Measurements from ENCODE around the gene FRA10AC1.

FRA10AC1 gene

DNA sequence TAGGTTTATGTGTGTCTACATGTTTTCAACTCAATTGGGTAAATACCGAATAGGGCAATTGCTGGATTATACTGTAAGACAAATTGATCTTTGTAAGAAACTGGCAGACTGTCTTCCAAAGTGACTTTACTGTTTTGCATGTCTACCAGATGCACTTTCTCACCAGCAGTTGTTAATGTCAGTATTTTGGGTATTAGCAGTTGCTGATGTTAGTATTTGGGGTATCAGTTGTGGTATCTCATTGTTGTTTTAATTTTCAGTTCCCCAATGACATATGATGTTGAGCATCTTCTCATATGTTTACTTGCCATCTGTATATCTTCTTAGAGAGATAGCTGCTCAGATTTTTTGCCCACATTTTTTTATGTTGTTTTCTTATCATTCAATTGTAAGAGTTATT, 79.5 kb downstream of the FRA10AC1 start:
- DNase-seq = no peak

DNA sequence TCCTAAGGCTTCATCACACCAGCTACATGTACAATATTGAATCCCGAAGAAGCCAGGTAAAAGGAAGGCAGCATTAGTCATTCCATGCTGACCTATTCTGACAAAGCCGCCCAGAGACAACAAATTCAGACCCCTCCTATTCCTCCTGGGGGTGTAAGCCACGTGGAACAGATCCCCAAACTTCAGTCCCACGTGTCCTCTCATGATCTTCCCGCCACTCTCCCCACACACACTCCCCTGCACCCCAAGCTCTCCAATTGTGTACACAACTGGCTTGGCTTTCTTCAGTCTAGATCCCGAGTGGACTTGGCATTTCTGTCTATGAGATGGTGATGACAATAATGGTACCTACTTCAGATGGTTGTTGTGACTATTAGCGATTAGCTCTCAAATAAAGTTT, 81.5 kb downstream of the FRA10AC1 start:
- no peak for DNase-seq

Data from stimulated activated CD4-positive, alpha-beta T cell treated with anti-CD3 and anti-CD28 coated beads, Interleukin-4, amount 100 ng/mL, for 1 hour (primary cell).